Esophagus muscularis mucosa (tissue), 4 donors: ENCODE results near the gene EEF2. TPM values are rescaled to one million over a fixed set of nuclear protein-coding genes. Genes with fewer than 3 reads are reported as not detected.
A peak's percentile ranks its signal among the peaks of the same experiment; 100 is the strongest.

Experiments used
- DNase-seq: peaks from one replicate; pipeline ENCODE4 v3.0.0-alpha.2; 2017; ENCODE audit errors: extremely low spot score
- H3K27ac ChIP-seq, 4 donors: fragments of 200-600 bp; sonication (generic); replicated peaks in 1 of 4; 1 replicate in 3 of 4; 2 replicates in 1 of 4; pipeline ENCODE4 v1.5.1; 2016 to 2019; ENCODE audit warnings: mild to moderate bottlenecking in 1 of 4
- H3K27me3 ChIP-seq, 4 donors: fragments of 200-600 bp; sonication (generic); one replicate each; pipeline versions ENCODE4 v1.5.1 to v1.6.0; 2016 to 2019
- H3K36me3 ChIP-seq, 4 donors: fragments of 200-600 bp; sonication (generic); one replicate each; pipeline ENCODE4 v1.5.1; 2016 to 2019
- H3K4me1 ChIP-seq, 4 donors: fragments of 200-600 bp; sonication (generic); one replicate each; pipeline ENCODE4 v1.5.1; 2016 to 2019
- H3K4me3 ChIP-seq, 4 donors: fragments of 200-600 bp; sonication (generic); 1 replicate in 2 of 4; 2 replicates in 2 of 4; pipeline ENCODE4 v1.5.1; 2016 to 2019; ENCODE audit warnings: mild to moderate bottlenecking in 4 of 4, moderate library complexity in 1 of 4
- H3K9me3 ChIP-seq, 4 donors: fragments of 200-600 bp; sonication (generic); 1 replicate in 3 of 4; 2 replicates in 1 of 4; pipeline ENCODE4 v1.5.1; 2016 to 2019
- CTCF ChIP-seq, 3 experiments: fragments of 200-600 bp in 2 of 3; fragments of 450-650 bp in 1 of 3; sonication (generic) in 2 of 3; IDR thresholded peaks; one replicate each; pipeline ENCODE4 v1.5.1; 2017 to 2019; ENCODE audit warnings: antibody characterized with exemption in 3 of 3, mild to moderate bottlenecking in 2 of 3, moderate library complexity in 1 of 3
- EP300 ChIP-seq: sonication (generic); formaldehyde crosslinking; IDR thresholded peaks from one replicate; pipeline ENCODE4 v1.6.1; 2017; ENCODE audit warnings: antibody characterized with exemption
- POLR2A ChIP-seq: fragments of 450-650 bp; IDR thresholded peaks from one replicate; pipeline ENCODE4 v1.6.1; 2017; ENCODE audit warnings: antibody characterized with exemption, moderate library complexity, mild to moderate bottlenecking, low read depth
- POLR2AphosphoS5 ChIP-seq, 2 donors: sonication (generic); formaldehyde crosslinking; IDR thresholded peaks; one replicate each; pipeline ENCODE4 v1.6.1; 2017; ENCODE audit warnings: antibody characterized with exemption in 2 of 2
- WGBS: methylation state at CpG from one replicate; pipeline ENCODE4 v1.1.5; 2018; 5-methylcytosine and 5-hydroxymethylcytosine counted together
- intact Hi-C: fragments of 100-400 bp; cut with DNase I; formaldehyde crosslinking; loops from one replicate; pipeline ENCODE4 v1.15.1; 2023
- total RNA-seq, 4 donors: library from RNA; depleted of rRNA; stranded (reverse); fragments of >200 nt; gene quantifications; one replicate each; pipeline versions ENCODE4 v1.1.0 to v1.2.1, GENCODE V29; 2016

Gene EEF2
- total RNA-seq, 4 donors from 2014 or later = 2,280 to 3,286 (median 2,635) TPM

GRCh38 chr19:4028334-4029246 lies 43.3 kb upstream of the EEF2 start:
- intact Hi-C loops = no loop called here
- Histone ChIP-seq H3K9me3 (no peaks in the 10 kb centered on the region), H3K27ac (no peak overlapping the region), H3K27me3 (no peaks in the 10 kb centered on the region), H3K36me3 (peaks cover 39 to 98% (median 84%) of the 10 kb centered on the region in 4 donors), H3K4me3 (no peak overlapping the region), H3K4me1 (peaks cover 0 to 23% (median 9%) of the 10 kb centered on the region in 4 donors)
- 86% methylated on average over 19 of the region's 48 CpGs for WGBS
- DNase-seq = no peak
- TF ChIP-seq POLR2AphosphoS5 (IDR thresholded peaks at IDR 0.05) (no peak), POLR2A (no peak), CTCF (IDR thresholded peaks at IDR 0.05) (no peak), EP300 (no peak)

- peaks cover 34 to 86% (median 71%) of the 10 kb centered on the region in 4 donors for H3K36me3 ChIP-seq
- no peak for DNase-seq
- no peak for TF ChIP-seq CTCF (IDR thresholded peaks at IDR 0.05)
- TF ChIP-seq POLR2AphosphoS5 (IDR thresholded peaks at IDR 0.05) = no peak
- TF ChIP-seq EP300 = no peak
- no peak for TF ChIP-seq POLR2A
- WGBS = 90% methylated on average over 16 of the region's 16 CpGs
- H3K27ac ChIP-seq = no peak overlapping the region
- intact Hi-C loops = no loop called here
- H3K4me3 ChIP-seq = no peak overlapping the region
- H3K4me1 ChIP-seq = peaks cover under 1 to 20% (median 4%) of the 10 kb centered on the region in 4 donors
- H3K9me3 ChIP-seq = no peaks in the 10 kb centered on the region
- no peaks in the 10 kb centered on the region for H3K27me3 ChIP-seq
Observed at GRCh38 chr19:4027146-4027545, 41.9 kb upstream of the EEF2 start.

- H3K27ac ChIP-seq = no peak overlapping the region
- 62% methylated on average over 5 of the region's 11 CpGs for WGBS
Observed at GRCh38 chr19:4025317-4025716, 40.1 kb upstream of the EEF2 start.

DNA sequence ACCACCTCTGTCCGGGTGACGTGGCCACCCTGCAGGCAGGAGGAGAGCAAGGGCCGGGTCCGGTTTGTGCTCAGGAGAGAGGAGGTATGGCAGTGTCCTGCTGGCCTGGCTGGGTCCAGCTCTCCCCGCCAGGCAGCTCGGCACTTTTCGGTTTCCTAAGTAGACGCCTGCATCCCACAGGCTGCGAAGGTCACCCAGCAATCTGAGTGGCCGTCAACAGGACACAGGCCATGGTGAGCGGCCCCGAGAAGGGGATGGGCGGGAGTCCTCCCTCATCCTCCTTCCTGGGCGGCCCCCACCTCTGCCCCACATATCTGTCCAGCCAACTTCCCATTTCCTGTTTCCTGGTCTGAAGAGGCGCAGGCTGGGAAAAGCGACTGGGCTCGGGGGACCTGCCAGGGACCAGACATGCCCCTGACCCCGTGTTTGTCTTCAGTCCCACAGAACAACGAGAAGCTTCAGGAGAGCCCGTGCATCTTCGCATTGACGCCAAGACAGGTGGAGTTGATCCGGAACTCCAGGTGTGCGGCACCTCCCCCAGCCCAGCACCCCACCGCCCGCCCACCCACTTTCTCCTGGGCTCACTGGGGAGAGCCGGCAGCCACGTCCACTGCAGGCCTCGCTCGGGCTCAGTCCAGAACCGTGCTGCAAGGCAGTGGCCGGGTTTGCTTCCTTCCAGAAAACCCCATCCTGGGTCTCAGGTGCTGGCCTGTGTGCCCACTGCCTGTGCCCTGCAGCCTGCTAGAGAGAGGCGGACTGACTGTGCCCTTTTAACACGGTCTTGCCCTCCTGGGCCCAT lies 38.5 kb upstream of the EEF2 start:
- no peak for DNase-seq
- WGBS = 81% methylated on average over 21 of the region's 34 CpGs
- no peaks in the 10 kb centered on the region for H3K9me3 ChIP-seq
- TF ChIP-seq POLR2AphosphoS5 (IDR thresholded peaks at IDR 0.05) (no peak), EP300 (no peak), POLR2A (no peak), CTCF (IDR thresholded peaks at IDR 0.05) (no peak)
- peaks cover 5 to 37% (median 17%) of the 10 kb centered on the region in 4 donors for H3K4me1 ChIP-seq
- H3K36me3 ChIP-seq = peaks cover 19 to 53% (median 40%) of the 10 kb centered on the region in 4 donors
- H3K4me3 ChIP-seq = no peak overlapping the region
- intact Hi-C loops = no loop called here
- peak overlapping the region in 1 of 4 donors; percentile 19 for H3K27ac ChIP-seq
- no peaks in the 10 kb centered on the region for H3K27me3 ChIP-seq

More at GRCh38 chr19:4025317-4025716, 40.1 kb upstream of the EEF2 start:
- no peaks in the 10 kb centered on the region for H3K27me3 ChIP-seq
- no peak overlapping the region for H3K4me3 ChIP-seq
- H3K36me3 ChIP-seq = peaks cover 34 to 68% (median 53%) of the 10 kb centered on the region in 4 donors
- no peak for TF ChIP-seq CTCF (IDR thresholded peaks at IDR 0.05)
- TF ChIP-seq POLR2AphosphoS5 (IDR thresholded peaks at IDR 0.05) = no peak
- TF ChIP-seq POLR2A = no peak
- TF ChIP-seq EP300 = no peak
- peaks cover 3 to 22% (median 4%) of the 10 kb centered on the region in 4 donors for H3K4me1 ChIP-seq
- DNase-seq = no peak
- intact Hi-C loops = no loop called here
- no peaks in the 10 kb centered on the region for H3K9me3 ChIP-seq
